DMS79 treated with DMSO at 0.1 percent for 48 hours (cell line): ENCODE measurements around the gene GNB3.
"Not testable (repeated sequence)": the region's sequence is repeated elsewhere in the genome, so short reads cannot be mapped to it uniquely, and the experiment has no call there.

Experiments used
- DNase-seq: peaks from one replicate; lab custom pipeline; 2025; lab: John Stamatoyannopoulos, UW

The GNB3 gene

GRCh38 chr12:6860942-6861341 lies 20.2 kb downstream of the GNB3 start:
- no peak for DNase-seq

- no peak for DNase-seq
Observed at GRCh38 chr12:6861391-6861790, 20.7 kb downstream of the GNB3 start.

- no peak for DNase-seq
Observed at GRCh38 chr12:6863033-6863432, 22.3 kb downstream of the GNB3 start.

DNA sequence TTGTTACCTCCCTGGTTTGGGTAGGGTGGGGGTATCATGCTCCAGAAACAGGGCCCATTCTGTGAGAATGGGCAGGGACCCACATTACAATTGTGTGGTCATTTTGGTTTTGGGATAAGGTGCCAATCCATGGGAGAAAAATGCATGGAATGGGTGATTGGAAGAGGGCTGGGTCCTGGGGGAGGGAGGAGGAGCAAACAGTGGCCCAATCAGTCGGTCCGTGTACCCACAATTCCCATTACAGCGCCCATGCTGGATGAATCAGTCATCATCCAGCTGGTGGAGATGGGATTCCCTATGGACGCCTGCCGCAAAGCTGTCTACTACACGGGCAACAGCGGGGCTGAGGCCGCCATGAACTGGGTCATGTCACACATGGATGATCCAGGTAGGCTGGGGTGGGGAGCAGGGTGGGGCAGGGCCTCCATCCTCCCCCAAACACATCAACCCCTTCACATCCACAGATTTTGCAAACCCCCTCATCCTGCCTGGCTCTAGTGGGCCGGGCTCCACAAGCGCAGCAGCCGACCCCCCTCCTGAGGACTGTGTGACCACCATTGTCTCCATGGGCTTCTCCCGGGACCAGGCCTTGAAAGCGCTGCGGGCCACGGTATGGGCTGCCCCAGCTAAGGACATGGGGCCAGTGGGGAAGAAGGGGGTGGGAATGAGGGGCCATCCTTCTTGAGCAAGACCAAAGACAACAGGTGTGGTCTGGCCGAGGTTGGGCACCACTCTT lies 23.0 kb downstream of the GNB3 start:
- no peak for DNase-seq

GRCh38 chr12:6865307-6865706 lies 24.6 kb downstream of the GNB3 start:
- DNase-seq = not testable (repeated sequence)

DNA sequence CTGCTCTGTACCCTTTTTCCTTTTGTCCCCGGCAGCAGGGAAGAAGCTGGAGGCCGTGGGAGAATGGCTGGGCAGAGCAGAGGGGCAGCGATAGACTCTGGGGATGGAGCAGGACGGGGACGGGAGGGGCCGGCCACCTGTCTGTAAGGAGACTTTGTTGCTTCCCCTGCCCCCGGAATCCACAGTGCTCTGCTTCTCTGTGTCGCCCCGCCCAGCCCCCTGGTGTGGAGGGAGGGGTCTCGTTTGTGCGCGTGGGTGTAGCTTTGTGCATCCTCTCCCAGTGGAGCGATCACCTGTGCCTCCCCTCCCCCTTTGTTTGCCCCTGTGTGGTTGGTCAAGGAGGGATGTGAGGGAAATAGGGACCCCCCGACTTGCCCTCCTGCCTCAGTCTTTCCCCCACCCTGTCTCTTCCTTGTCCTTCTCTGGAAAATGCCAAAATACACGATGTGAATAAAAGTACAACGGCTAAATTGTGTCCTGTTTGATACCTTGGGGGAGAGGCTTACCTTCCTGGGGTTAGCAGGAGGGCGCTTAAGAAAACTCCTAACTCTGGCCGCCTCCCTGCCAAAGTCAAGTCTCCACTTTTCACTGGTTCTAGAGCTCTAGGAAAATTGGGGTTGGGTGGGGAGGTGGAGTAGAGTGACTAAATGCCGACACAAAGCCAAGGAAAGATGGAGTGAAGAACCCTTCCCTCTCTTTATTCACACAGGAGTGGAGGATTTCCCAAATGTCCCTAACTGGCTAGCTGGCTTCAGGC lies 25.6 kb downstream of the GNB3 start:
- no peak for DNase-seq

- DNase-seq = peak; percentile 62
Observed at GRCh38 chr12:6866920-6867412, 26.2 kb downstream of the GNB3 start.

DNA sequence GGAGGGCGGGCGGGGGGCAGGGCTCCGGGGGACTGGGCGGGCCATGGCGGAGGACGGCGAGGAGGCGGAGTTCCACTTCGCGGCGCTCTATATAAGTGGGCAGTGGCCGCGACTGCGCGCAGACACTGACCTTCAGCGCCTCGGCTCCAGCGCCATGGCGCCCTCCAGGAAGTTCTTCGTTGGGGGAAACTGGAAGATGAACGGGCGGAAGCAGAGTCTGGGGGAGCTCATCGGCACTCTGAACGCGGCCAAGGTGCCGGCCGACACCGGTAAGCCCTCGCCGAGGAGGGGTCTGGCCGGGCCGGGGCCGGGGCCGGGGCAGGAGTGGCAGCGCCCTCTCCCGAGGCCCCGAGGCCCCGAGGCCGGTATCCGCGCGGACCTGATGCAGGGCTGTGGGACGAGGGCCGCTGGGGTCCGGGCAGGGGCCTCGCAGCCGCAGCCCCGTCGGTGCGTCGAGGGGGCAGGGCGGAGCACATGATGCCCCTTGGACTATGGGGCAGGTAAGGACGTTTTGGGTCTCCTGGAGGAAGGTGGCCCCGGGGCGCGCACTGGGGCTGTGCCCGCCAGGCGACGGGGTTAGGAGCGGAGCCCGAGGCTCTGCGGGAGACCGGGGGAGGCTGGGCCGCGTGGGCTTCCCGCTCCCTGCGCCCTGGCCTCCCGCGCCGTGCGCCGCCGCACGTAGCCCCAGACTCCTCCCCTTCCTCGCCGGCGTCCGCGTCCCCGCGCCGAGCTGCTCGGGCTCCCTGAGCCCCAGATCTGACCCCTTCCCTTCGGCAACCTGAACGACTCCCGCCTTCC lies 26.9 kb downstream of the GNB3 start, which contains the start of gene TPI1:
TPI1 (plus strand) TSS at position 119 of the 798 bp plus-strand sequence; CDS start at position 155, 36 bp downstream.
- DNase-seq = peak; percentile 74

DNA sequence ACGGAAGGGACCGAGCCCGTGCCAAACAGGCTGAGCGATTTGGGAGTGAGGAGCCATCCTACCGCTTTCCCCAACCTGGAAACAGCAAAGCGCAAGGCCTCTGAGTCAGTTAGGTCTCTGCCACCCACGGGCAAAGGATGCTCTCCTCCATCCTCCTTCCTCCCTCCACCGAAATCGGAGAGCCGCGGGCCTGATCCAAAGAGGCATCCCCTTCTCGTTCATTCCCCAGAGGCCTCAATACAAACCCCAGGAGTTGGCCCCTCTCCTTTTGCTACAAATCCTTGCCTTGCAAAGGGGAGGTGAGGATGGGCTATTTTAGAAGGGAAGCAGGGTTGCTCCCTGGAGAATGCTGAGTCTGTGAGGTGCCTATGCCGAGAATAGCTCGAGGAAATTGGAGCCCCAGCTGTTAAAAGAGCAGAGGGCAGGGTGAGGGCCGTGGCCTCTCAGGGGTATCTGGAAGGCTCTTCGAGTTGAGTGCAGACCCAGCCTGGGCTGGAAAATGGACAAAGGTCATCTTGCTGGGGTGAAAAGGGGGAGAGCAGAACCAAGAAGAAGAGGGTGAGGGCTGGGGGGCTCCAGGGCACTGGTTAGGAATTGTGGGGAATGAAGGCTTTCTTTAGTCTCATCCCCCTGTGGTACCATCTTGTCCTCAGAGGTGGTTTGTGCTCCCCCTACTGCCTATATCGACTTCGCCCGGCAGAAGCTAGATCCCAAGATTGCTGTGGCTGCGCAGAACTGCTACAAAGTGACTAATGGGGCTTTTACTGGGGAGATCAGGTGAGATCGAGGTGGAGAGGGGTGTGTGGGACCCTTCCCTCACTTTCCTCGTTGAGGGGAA lies 27.7 kb downstream of the GNB3 start:
- no peak for DNase-seq

GRCh38 chr12:6869049-6870021 lies 28.6 kb downstream of the GNB3 start:
- peak; percentile 83 for DNase-seq

DNA sequence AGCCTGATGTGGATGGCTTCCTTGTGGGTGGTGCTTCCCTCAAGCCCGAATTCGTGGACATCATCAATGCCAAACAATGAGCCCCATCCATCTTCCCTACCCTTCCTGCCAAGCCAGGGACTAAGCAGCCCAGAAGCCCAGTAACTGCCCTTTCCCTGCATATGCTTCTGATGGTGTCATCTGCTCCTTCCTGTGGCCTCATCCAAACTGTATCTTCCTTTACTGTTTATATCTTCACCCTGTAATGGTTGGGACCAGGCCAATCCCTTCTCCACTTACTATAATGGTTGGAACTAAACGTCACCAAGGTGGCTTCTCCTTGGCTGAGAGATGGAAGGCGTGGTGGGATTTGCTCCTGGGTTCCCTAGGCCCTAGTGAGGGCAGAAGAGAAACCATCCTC lies 29.6 kb downstream of the GNB3 start:
- not testable (repeated sequence) for DNase-seq

DNA sequence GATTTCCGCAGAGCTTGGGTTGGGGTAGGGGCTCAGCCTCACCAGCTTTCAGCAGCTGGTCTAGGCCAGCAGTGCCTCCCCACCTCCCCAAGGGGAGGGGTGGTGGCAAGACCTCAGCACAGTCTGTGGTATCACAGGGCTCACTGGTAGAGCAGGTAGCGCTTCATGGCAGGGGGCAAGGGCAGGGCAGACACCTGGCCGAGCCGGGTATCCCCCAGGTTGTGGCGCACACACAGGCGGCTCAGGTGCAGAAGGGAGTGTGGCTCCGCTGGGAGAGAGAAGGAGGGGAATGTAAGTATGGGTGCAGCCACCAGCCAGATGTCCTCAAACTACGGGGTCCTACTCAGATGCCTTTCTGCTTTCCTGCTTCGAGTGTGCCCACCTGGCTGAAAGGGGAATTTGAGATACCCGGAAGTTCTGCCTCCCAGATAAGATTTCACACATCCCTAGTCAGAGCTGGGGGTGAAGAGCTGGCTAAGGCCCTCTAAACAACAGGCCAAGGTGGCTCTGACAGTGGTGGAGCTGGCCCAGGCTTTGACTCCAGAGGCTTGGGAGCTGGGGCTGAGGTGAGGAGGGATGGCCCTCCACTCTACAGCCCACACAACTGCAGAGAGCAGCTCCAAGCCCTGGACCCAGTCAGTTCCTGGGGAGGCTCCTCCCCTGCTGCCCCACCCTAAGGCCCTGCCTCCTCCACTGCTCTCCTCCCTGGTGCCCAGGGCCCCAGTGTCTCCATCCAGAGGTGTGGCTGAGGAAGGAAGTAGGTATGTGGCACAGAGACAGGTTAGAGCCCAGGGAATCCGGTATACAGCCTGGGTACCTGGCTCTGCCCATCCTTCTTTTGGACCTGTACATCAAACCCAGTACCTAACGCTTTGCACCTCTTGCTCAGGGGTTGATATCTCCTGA lies 30.6 kb downstream of the GNB3 start:
- DNase-seq = no peak

GRCh38 chr12:6872073-6873048 lies 31.6 kb downstream of the GNB3 start:
- peak; percentile 46 for DNase-seq

DNA sequence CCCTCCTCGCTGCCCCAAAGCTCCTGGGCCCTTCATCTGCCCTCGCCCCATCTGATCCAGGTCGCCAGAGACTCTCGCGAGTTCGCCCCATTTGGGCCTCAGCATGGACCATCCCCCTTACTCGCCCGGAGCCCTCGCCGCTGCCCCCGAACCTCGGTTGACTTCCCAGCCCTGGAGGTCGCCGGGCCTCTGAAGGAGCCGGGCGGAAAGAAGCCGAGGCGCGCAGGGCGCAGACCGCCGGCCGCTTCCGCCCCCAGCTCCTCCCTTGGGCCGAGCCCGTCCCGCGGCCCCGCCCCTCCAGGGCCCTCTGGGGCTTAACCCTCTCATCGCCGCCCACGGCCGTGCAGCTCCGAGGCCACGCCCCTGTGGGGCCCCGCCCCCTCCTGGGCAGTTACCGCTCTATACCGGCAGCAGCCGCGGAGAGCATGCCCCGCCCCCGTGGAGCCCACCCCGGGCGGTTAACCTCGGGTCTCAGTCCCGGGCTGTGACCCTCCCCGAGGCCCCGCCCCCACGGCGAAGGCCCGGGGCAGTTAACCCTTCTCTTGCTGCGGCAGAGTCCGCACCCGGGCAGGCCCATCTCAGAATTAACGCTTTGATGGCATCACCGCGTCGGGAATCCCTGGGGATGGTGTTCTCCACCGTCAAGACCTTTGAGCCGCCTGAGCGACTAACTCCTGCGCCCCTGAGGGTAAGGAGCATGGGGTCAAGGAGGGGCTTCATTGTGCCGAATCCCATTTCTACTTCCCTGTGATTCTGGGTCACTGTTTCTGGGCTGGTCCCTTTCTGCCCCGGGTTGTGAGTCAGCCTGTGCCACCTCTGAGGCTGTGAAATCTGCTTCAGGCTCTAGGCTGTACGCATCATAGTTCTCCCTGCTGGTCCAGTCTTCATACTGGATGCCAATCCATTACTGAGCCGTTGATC lies 32.6 kb downstream of the GNB3 start, which contains the start of gene SPSB2:
SPSB2 (minus strand) TSS at position 210 of the 921 bp plus-strand sequence. CDS start 402 bp downstream, outside the sequence.
- DNase-seq = peak; percentile 94

GRCh38 chr12:6874015-6874368 lies 33.3 kb downstream of the GNB3 start:
- not testable (repeated sequence) for DNase-seq

DNA sequence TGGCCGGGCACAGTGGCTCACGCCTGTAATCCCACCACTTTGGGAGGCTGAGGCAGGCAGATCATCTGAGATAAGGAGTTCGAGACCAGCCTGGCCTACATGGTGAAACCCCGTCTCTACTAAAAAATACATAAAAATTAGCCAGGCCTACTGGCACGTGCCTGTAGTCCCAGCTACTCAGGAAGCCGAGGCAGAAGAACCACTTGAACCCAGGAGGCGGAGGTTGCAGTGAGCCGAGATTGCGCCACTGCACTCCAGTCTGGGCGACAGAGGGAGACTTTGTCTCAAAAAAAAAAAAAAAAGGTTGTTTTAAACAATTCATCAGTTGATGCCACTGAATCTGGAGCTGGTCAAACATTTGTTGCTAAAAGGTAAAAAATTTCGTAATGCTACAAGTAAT lies 39.1 kb downstream of the GNB3 start:
- not testable (repeated sequence) for DNase-seq

DNA sequence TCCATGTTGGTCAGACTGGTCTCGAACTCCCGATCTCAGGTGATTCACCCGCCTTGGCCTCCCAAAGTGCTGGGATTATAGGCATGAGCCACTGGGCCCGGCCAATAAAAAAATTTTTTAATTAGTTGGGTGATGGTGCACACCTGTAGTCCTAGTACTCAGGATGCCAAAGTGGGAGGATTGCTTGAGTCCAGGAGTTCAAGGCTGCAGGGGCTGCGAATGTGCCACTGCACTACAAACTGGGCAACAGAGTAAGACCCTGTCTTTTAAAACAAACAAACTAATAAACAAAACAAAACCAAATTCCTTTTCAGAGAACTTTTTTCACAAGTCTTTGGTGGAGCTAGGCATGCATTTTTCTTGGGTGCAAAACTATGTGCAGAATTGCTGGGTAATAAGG lies 42.5 kb downstream of the GNB3 start:
- DNase-seq = no peak
